Tibial artery (tissue), 4 donors: Measurements from ENCODE around the gene NEU4.
"Not testable (repeated sequence)": the region's sequence is repeated elsewhere in the genome, so short reads cannot be mapped to it uniquely, and the experiment has no call there.

Experiments used
- DNase-seq, 2 donors: peaks; one replicate each; pipeline ENCODE4 v3.0.0-alpha.2; 2019
- H3K27ac ChIP-seq, 2 donors: fragments of 200-600 bp; sonication (generic) in 1 of 2; 1 replicate in 1 of 2; 2 replicates in 1 of 2; pipeline ENCODE4 v1.5.1; 2018 to 2019; ENCODE audit warnings: mild to moderate bottlenecking in 1 of 2
- H3K27me3 ChIP-seq, 2 donors: fragments of 200-600 bp; sonication (generic) in 1 of 2; one replicate each; pipeline versions ENCODE4 v1.5.1 to v1.6.0; 2016 to 2019
- H3K36me3 ChIP-seq, 3 donors: fragments of 200-600 bp; sonication (generic) in 2 of 3; one replicate each; pipeline ENCODE4 v1.5.1; 2016 to 2019; ENCODE audit warnings: mild to moderate bottlenecking in 2 of 3
- H3K4me1 ChIP-seq, 4 donors: fragments of 200-600 bp; sonication (generic) in 2 of 4; 1 replicate in 3 of 4; 2 replicates in 1 of 4; pipeline ENCODE4 v1.5.1; 2016 to 2019
- H3K4me3 ChIP-seq, 2 donors: fragments of 200-600 bp; sonication (generic) in 1 of 2; 1 replicate in 1 of 2; 2 replicates in 1 of 2; pipeline ENCODE4 v1.5.1; 2018 to 2019; ENCODE audit warnings: mild to moderate bottlenecking in 2 of 2
- H3K9me3 ChIP-seq, 3 donors: fragments of 200-600 bp; sonication (generic) in 1 of 3; one replicate each; pipeline ENCODE4 v1.5.1; 2016 to 2019
- CTCF ChIP-seq, 2 experiments: fragments of 200-600 bp in 1 of 2; fragments of 450-650 bp in 1 of 2; IDR thresholded peaks; one replicate each; pipeline ENCODE4 v1.5.1; 2017 to 2019; ENCODE audit warnings: antibody characterized with exemption in 2 of 2, mild to moderate bottlenecking in 1 of 2, moderate library complexity in 1 of 2
- intact Hi-C: fragments of 100-400 bp; cut with DNase I; formaldehyde crosslinking; loops from one replicate; pipeline ENCODE4 v1.15.0; 2023; ENCODE audit warnings: low total_unique reads

The NEU4 gene

GRCh38 chr2:241777170-241777685 lies 31.8 kb upstream of the NEU4 start:
- no peaks in the 10 kb centered on the region for H3K9me3 ChIP-seq
- no peak for DNase-seq
- no peaks in the 10 kb centered on the region for H3K4me1 ChIP-seq
- H3K27ac ChIP-seq: no peak overlapping the region
- no peak overlapping the region for H3K4me3 ChIP-seq
- H3K36me3 ChIP-seq: no peaks in the 10 kb centered on the region
- intact Hi-C loops: no loop called here
- TF ChIP-seq CTCF (IDR thresholded peaks at IDR 0.05): no peak
- H3K27me3 ChIP-seq: peaks cover 0 to 55% of the 10 kb centered on the region in 2 donors

- intact Hi-C loops: no loop called here
- peaks cover 0 to 49% of the 10 kb centered on the region in 2 donors for H3K27me3 ChIP-seq
- no peak overlapping the region for H3K27ac ChIP-seq
- no peak for TF ChIP-seq CTCF (IDR thresholded peaks at IDR 0.05)
- H3K36me3 ChIP-seq: no peaks in the 10 kb centered on the region
- no peaks in the 10 kb centered on the region for H3K9me3 ChIP-seq
- no peak overlapping the region for H3K4me3 ChIP-seq
- DNase-seq: peak in 1 of 2 donors; percentile 56
- H3K4me1 ChIP-seq: no peaks in the 10 kb centered on the region
Measured at GRCh38 chr2:241777686-241778627, 31.0 kb upstream of the NEU4 start.

- no peaks in the 10 kb centered on the region for H3K9me3 ChIP-seq
- H3K27me3 ChIP-seq: peaks cover 0 to 18% of the 10 kb centered on the region in 2 donors
- H3K36me3 ChIP-seq: no peaks in the 10 kb centered on the region
- H3K4me1 ChIP-seq: no peaks in the 10 kb centered on the region
- intact Hi-C loops: no loop called here
- H3K4me3 ChIP-seq: no peak overlapping the region
- H3K27ac ChIP-seq: no peak overlapping the region
- no peak for TF ChIP-seq CTCF (IDR thresholded peaks at IDR 0.05)
- no peak for DNase-seq
Measured at GRCh38 chr2:241780939-241781569, 27.9 kb upstream of the NEU4 start.

- DNase-seq, H3K36me3 ChIP-seq, H3K9me3 ChIP-seq, H3K4me3 ChIP-seq, H3K27ac ChIP-seq, H3K27me3 ChIP-seq, intact Hi-C loops, H3K4me1 ChIP-seq: not testable (repeated sequence)
Measured at GRCh38 chr2:241782053-241782452, 26.9 kb upstream of the NEU4 start.

- H3K4me3 ChIP-seq: no peak overlapping the region
- H3K4me1 ChIP-seq: peaks cover 0 to 20% (median 2%) of the 10 kb centered on the region in 4 donors
- intact Hi-C loops: no loop called here
- no peak overlapping the region for H3K27ac ChIP-seq
- no peaks in the 10 kb centered on the region for H3K9me3 ChIP-seq
- H3K27me3 ChIP-seq: no peaks in the 10 kb centered on the region
- no peak for DNase-seq
- no peaks in the 10 kb centered on the region for H3K36me3 ChIP-seq
- no peak for TF ChIP-seq CTCF (IDR thresholded peaks at IDR 0.05)
Measured at GRCh38 chr2:241788135-241788534, 20.9 kb upstream of the NEU4 start.

GRCh38 chr2:241788572-241788971 lies 20.4 kb upstream of the NEU4 start:
- no peak overlapping the region for H3K4me3 ChIP-seq
- peaks cover 0 to 20% (median 2%) of the 10 kb centered on the region in 4 donors for H3K4me1 ChIP-seq
- H3K27me3 ChIP-seq: no peaks in the 10 kb centered on the region
- H3K9me3 ChIP-seq: no peaks in the 10 kb centered on the region
- intact Hi-C loops: no loop called here
- H3K27ac ChIP-seq: no peak overlapping the region
- H3K36me3 ChIP-seq: no peaks in the 10 kb centered on the region
- TF ChIP-seq CTCF (IDR thresholded peaks at IDR 0.05): no peak
- DNase-seq: no peak

- peaks cover 0 to 20% (median 2%) of the 10 kb centered on the region in 4 donors for H3K4me1 ChIP-seq
- H3K4me3 ChIP-seq, H3K27me3 ChIP-seq, H3K36me3 ChIP-seq, DNase-seq, intact Hi-C loops, H3K9me3 ChIP-seq, H3K27ac ChIP-seq: not testable (repeated sequence)
Measured at GRCh38 chr2:241791385-241791784, 17.6 kb upstream of the NEU4 start.
